SK-N-MC (cell line): Measurements from ENCODE around the gene TMEM163.
"Not testable (repeated sequence)": the region's sequence is repeated elsewhere in the genome, so short reads cannot be mapped to it uniquely, and the experiment has no call there.

ENCODE experiments used
- EZH2 ChIP-seq: fragments of 200-600 bp; sonication (generic); IDR thresholded peaks from one replicate; pipeline ENCODE4 v1.6.1; 2017; ENCODE audit warnings: antibody characterized with exemption
- POLR2AphosphoS5 ChIP-seq: IDR thresholded peaks from 2 replicates; pipeline ENCODE4 v1.6.1; 2012; ENCODE audit warnings: mild to moderate bottlenecking, low read depth, low read length, borderline replicate concordance

DNA sequence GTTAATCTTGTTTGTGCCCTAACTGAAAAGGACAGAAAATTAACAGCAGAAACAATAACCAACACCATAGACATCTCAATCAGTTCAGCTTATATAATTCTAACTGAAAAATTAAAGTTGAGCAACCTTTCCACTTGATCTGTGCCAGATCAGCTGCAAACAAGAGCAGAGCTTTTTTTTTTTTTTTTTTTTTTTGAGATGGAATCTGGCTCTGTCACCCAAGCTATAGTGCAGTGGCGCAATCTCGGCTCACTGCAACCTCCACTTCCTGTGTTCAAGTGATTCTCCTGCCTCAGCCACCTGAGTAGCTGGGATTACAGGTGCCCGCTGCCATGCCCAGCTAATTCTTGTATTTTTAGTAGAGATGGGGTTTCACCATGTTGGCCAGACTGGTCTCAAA is 103.3 kb downstream of the TMEM163 start:
- TF ChIP-seq EZH2, POLR2AphosphoS5: not testable (repeated sequence)
